Endodermal cell (in vitro differentiated cells): Measurements from ENCODE around the gene ADGRD1. TPM values are rescaled to one million over a fixed set of nuclear protein-coding genes. Genes with fewer than 3 reads are reported as not detected.

ENCODE experiments used
- DNase-seq: peaks from one replicate; pipeline ENCODE4 v3.0.0-alpha.2; 2017
- H3K27ac ChIP-seq: 2 replicates; pipeline ENCODE4 v1.5.1; 2013; ENCODE audit warnings: mild to moderate bottlenecking, low read depth, low read length, moderate library complexity
- H3K27me3 ChIP-seq: 2 replicates; pipeline ENCODE4 v1.6.1; 2013; ENCODE audit warnings: mild to moderate bottlenecking, low read length, moderate library complexity; ENCODE audit not compliant: insufficient read depth, control insufficient read depth, poor library complexity, severe bottlenecking
- H3K36me3 ChIP-seq: 2 replicates; pipeline ENCODE4 v1.7.0; 2013; ENCODE audit warnings: mild to moderate bottlenecking, low read length, moderate library complexity; ENCODE audit not compliant: control insufficient read depth, insufficient read depth
- H3K4me1 ChIP-seq: one replicate; pipeline ENCODE4 v1.7.0; 2013; ENCODE audit warnings: low read length; ENCODE audit not compliant: control insufficient read depth, insufficient read depth
- H3K4me3 ChIP-seq: 2 replicates; pipeline ENCODE4 v1.5.1; 2013; ENCODE audit warnings: mild to moderate bottlenecking, low read length, moderate library complexity
- H3K9ac ChIP-seq: 2 replicates; pipeline ENCODE4 v1.6.1; 2013; ENCODE audit warnings: mild to moderate bottlenecking, low read length, moderate library complexity; ENCODE audit not compliant: poor library complexity, severe bottlenecking; ENCODE audit errors: extremely low read depth
- H3K9me3 ChIP-seq: 2 replicates; pipeline ENCODE4 v1.6.1; 2013; ENCODE audit warnings: mild to moderate bottlenecking, low read length, moderate library complexity; ENCODE audit not compliant: control insufficient read depth
- H3K27ac Mint-ChIP-seq: 2 replicates; pipeline ENCODE4 v1.8.0; 2020; ENCODE audit warnings: mixed read lengths
- H3K27me3 Mint-ChIP-seq: 2 replicates; pipeline ENCODE4 v1.8.0; 2021; ENCODE audit warnings: mild to moderate bottlenecking, mixed read lengths; ENCODE audit not compliant: insufficient read depth
- H3K36me3 Mint-ChIP-seq: 2 replicates; pipeline ENCODE4 v1.8.0; 2020; ENCODE audit warnings: low read depth, mixed read lengths
- H3K4me1 Mint-ChIP-seq: 2 replicates; pipeline ENCODE4 v1.8.0; 2020; ENCODE audit warnings: mixed read lengths
- H3K4me3 Mint-ChIP-seq: 2 replicates; pipeline ENCODE4 v1.8.0; 2020; ENCODE audit warnings: mild to moderate bottlenecking, moderate library complexity, mixed read lengths
- H3K9me3 Mint-ChIP-seq: 2 replicates; pipeline ENCODE4 v1.8.0; 2020; ENCODE audit warnings: mild to moderate bottlenecking, mixed read lengths
- WGBS, 2 experiments: methylation state at CpG; one replicate each; pipeline versions ENCODE4 v1.1.5 to v1.1.7; 2013; ENCODE audit warnings: missing lambda C conversion rate in 2 of 2, mixed read lengths in 1 of 2; ENCODE audit not compliant: insufficient coverage in 1 of 2, insufficient read length in 1 of 2; 5-methylcytosine and 5-hydroxymethylcytosine counted together
- total RNA-seq, 2 donors: library from RNA; stranded (reverse); fragmentation: NEBNext Ultra II Directional in 1 of 2; extraction: Animal tissue kit (Norgen Biotek cat#: 25700) in 1 of 2; gene quantifications; 2 replicates in 1 of 2; 3 replicates in 1 of 2; pipeline ENCODE4 v1.2.1, GENCODE V29; 2021
- TF ChIP-seq, protein P1 (sequence below): fragments of 200-600 bp; sonication (generic); conservative IDR thresholded peaks from 2 replicates; pipeline ENCODE4 v1.5.0; 2021; ENCODE audit warnings: antibody characterized with exemption, mild to moderate bottlenecking

ADGRD1 gene
- total RNA-seq, 2 donors from 2014 or later = 1.3 to 2.9 TPM

DNA sequence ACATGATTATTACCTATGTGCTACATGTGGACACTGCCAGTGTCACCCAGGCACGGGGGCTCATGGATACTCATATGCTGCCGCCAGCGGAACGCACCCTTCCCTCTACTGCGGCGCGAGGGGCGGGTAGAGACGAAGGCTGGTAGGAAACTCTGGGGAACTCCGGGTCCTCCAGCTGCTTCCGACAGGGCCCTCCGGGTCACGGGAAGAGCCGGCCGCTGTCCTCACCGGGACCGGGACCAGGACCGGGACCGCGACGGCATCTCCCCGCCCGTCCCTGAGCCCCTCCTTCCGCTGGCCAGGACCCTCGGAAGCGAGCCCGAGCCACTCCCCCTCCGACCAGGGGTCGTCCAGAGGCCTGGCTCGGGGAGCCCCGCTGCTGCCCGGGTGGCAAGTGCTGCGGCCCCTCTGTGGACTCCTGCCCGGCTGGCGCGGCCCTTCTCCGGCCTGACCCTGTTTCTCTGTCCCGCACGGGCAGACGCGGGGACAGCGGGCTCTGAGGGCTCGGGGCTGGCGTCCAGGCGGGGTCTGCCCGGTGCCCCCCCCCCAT lies 209.6 kb downstream of the ADGRD1 start:
- no peak overlapping the region for H3K27ac ChIP-seq
- Mint-ChIP-seq H3K9me3 (no peaks in the 10 kb centered on the region), H3K36me3 (no peaks in the 10 kb centered on the region), H3K27me3 (peaks cover 4% of the 10 kb centered on the region), H3K4me1 (peaks cover 3% of the 10 kb centered on the region), H3K27ac (no peak overlapping the region), H3K4me3 (no peak overlapping the region)
- no peaks in the 10 kb centered on the region for H3K4me1 ChIP-seq
- DNase-seq = peak; percentile 38
- H3K36me3 ChIP-seq = no peaks in the 10 kb centered on the region
- TF ChIP-seq, protein P1, sequence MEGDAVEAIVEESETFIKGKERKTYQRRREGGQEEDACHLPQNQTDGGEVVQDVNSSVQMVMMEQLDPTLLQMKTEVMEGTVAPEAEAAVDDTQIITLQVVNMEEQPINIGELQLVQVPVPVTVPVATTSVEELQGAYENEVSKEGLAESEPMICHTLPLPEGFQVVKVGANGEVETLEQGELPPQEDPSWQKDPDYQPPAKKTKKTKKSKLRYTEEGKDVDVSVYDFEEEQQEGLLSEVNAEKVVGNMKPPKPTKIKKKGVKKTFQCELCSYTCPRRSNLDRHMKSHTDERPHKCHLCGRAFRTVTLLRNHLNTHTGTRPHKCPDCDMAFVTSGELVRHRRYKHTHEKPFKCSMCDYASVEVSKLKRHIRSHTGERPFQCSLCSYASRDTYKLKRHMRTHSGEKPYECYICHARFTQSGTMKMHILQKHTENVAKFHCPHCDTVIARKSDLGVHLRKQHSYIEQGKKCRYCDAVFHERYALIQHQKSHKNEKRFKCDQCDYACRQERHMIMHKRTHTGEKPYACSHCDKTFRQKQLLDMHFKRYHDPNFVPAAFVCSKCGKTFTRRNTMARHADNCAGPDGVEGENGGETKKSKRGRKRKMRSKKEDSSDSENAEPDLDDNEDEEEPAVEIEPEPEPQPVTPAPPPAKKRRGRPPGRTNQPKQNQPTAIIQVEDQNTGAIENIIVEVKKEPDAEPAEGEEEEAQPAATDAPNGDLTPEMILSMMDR = no peak
- 94 to 96% methylated on average over 14 to 46 of the region's 46 CpGs for WGBS, 2 experiments
- H3K4me3 ChIP-seq = no peak overlapping the region
- no peaks in the 10 kb centered on the region for H3K9me3 ChIP-seq
- no peaks in the 10 kb centered on the region for H3K27me3 ChIP-seq
- no peak overlapping the region for H3K9ac ChIP-seq

DNA sequence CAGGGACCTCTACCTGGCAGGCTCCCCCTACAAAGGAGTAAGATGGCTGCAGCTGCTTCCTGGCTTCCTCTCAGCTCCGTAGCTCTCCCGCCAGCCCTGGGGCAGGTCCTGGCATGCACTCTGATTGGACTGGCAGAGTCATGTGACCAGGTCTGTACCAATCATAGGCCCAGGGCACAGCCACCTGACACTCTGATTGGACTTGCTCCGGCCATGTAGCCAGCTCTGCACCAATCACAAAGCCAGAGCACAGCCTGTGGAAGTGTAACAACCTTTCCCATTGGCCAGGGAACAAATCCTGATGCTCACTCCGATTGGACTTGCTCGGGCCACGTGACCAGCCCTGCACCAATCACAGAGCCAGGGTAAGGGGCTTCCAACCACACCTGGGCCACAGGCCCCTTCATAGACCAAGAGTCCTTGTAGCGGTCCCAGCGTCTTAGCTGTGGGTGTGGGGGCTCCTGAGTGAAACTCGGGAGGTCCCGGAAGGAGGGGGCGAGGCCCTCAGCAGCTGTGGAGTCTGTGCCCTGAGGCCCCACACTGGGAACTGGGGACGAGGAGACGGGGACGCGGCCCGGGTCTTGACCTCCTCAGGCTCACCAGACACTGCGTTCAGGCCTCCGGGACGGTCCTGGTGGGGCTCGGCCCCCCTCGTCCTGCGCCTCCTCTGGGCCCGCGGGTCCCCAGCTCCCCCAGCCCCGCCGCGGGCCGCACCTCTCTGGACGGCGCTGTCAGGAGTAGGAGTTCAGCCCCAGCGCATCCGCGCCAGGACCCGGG lies 210.6 kb downstream of the ADGRD1 start:
- Mint-ChIP-seq H3K36me3 (no peaks in the 10 kb centered on the region), H3K4me3 (no peak overlapping the region), H3K27ac (no peak overlapping the region), H3K9me3 (peaks cover 1% of the 10 kb centered on the region), H3K4me1 (peaks cover 2% of the 10 kb centered on the region), H3K27me3 (peaks cover 4% of the 10 kb centered on the region)
- Histone ChIP-seq H3K27me3 (no peaks in the 10 kb centered on the region), H3K27ac (no peak overlapping the region), H3K36me3 (no peaks in the 10 kb centered on the region), H3K4me1 (no peaks in the 10 kb centered on the region), H3K9ac (no peak overlapping the region), H3K4me3 (no peak overlapping the region), H3K9me3 (no peaks in the 10 kb centered on the region)
- peak; percentile 53 for DNase-seq
- WGBS, 2 experiments = 94% methylated on average over 16 of the region's 34 CpGs; no CpG with 5 or more reads in 1 of the 2 experiments
- TF ChIP-seq, protein P1 = no peak

DNA sequence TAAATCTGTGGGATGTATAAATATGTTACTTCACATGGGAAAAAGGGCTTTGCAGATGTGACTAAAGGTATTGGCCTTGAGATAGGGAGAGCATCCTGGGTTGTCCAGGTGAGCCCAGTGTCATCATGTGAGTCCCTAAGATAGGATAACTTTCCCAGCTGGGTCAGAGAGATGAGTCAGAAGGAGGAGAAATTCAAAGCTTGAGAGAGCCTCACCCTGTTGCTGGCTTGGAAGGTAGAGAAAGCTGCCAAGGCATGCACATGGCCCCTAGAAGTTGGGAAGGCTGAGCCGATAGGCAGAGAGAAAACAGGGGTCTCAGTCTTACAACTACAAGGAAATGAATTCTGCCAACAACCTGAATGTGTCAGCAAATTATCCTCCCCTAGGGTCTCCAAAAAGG lies 213.0 kb downstream of the ADGRD1 start:
- no peak for DNase-seq
- Histone ChIP-seq H3K36me3 (no peaks in the 10 kb centered on the region), H3K4me1 (no peaks in the 10 kb centered on the region), H3K27ac (no peak overlapping the region), H3K9ac (no peak overlapping the region), H3K4me3 (no peak overlapping the region), H3K27me3 (no peaks in the 10 kb centered on the region), H3K9me3 (no peaks in the 10 kb centered on the region)
- Mint-ChIP-seq H3K4me1 (no peaks in the 10 kb centered on the region), H3K9me3 (peaks cover 1% of the 10 kb centered on the region), H3K4me3 (no peak overlapping the region), H3K36me3 (no peaks in the 10 kb centered on the region), H3K27ac (no peak overlapping the region), H3K27me3 (peaks cover 4% of the 10 kb centered on the region)
- WGBS, 2 experiments = 91% methylated on average over 1 of the region's 1 CpG; no CpG with 5 or more reads in 1 of the 2 experiments
- TF ChIP-seq, protein P1 = no peak
